ENCODE results near the gene SLC35E1.

- TF ChIP-seq CTCF (conservative IDR thresholded peaks at IDR 0.05; ENCODE audit: low read depth, low read length) (no peak), USF2 (IDR thresholded peaks at IDR 0.05; ENCODE audit: low read depth, low read length) (no peak), POLR2A (IDR thresholded peaks at IDR 0.05; ENCODE audit: low read depth, low read length) (no peak), ELK1 (IDR thresholded peaks at IDR 0.05; ENCODE audit: borderline replicate concordance, low read depth, low read length) (no peak), MXI1 (IDR thresholded peaks at IDR 0.05; ENCODE audit: borderline replicate concordance, low read depth, low read length) (no peak), CHD1 (IDR thresholded peaks at IDR 0.05; ENCODE audit: low read depth, low read length) (no peak)
These were observed 38.9 kb upstream of the SLC35E1 start for GRCh38 chr19:16611121-16611520.

Measured in IMR-90 (cell line).